Type B pancreatic cell (in vitro differentiated cells): ENCODE data around the gene MBD3L3. TPM values are rescaled to one million over a fixed set of nuclear protein-coding genes. Genes with fewer than 3 reads are reported as not detected.
"Not testable (repeated sequence)": the region's sequence is repeated elsewhere in the genome, so short reads cannot be mapped to it uniquely, and the experiment has no call there.

Experiments used
- DNase-seq: peaks from one replicate; pipeline ENCODE4 v3.0.0; 2021; ENCODE audit warnings: mixed read lengths; ENCODE audit not compliant: unreplicated experiment; ENCODE audit errors: extremely low spot score
- H3K27ac Mint-ChIP-seq: 2 replicates; pipeline ENCODE4 v1.8.0; 2021; ENCODE audit warnings: mild to moderate bottlenecking, mixed read lengths
- H3K27me3 Mint-ChIP-seq: 2 replicates; pipeline ENCODE4 v1.8.0; 2021; ENCODE audit warnings: mixed read lengths
- H3K36me3 Mint-ChIP-seq: 2 replicates; pipeline ENCODE4 v1.8.0; 2021; ENCODE audit warnings: mixed read lengths
- H3K4me1 Mint-ChIP-seq: one replicate; pipeline ENCODE4 v1.8.0; 2021; ENCODE audit warnings: mixed read lengths; ENCODE audit not compliant: unreplicated experiment
- H3K4me3 Mint-ChIP-seq: 2 replicates; pipeline ENCODE4 v1.8.0; 2021; ENCODE audit warnings: mild to moderate bottlenecking, mixed read lengths
- H3K9me3 Mint-ChIP-seq: 2 replicates; pipeline ENCODE4 v1.8.0; 2021; ENCODE audit warnings: mixed read lengths
- CTCF ChIP-seq: fragments of 200-600 bp; sonication (generic); conservative IDR thresholded peaks from 2 replicates; pipeline ENCODE4 v1.5.0; 2021; ENCODE audit warnings: antibody characterized with exemption, mild to moderate bottlenecking
- total RNA-seq: library from RNA; stranded (reverse); gene quantifications from 2 replicates; pipeline ENCODE4 v1.2.1, GENCODE V29; 2021; ENCODE audit warnings: low replicate concordance

Gene MBD3L3
- total RNA-seq, 1 donor from 2014 or later = not detected

- H3K27me3 Mint-ChIP-seq, H3K4me1 Mint-ChIP-seq, DNase-seq, H3K4me3 Mint-ChIP-seq, H3K27ac Mint-ChIP-seq, H3K9me3 Mint-ChIP-seq, H3K36me3 Mint-ChIP-seq: not testable (repeated sequence)
Observed at GRCh38 chr19:7052896-7053295, 5.6 kb downstream of the MBD3L3 start.

- not testable (repeated sequence) for H3K36me3 Mint-ChIP-seq, H3K4me1 Mint-ChIP-seq, H3K27me3 Mint-ChIP-seq, H3K9me3 Mint-ChIP-seq, H3K4me3 Mint-ChIP-seq, DNase-seq, H3K27ac Mint-ChIP-seq
Observed at GRCh38 chr19:7051421-7051820, 7.1 kb downstream of the MBD3L3 start.

DNA sequence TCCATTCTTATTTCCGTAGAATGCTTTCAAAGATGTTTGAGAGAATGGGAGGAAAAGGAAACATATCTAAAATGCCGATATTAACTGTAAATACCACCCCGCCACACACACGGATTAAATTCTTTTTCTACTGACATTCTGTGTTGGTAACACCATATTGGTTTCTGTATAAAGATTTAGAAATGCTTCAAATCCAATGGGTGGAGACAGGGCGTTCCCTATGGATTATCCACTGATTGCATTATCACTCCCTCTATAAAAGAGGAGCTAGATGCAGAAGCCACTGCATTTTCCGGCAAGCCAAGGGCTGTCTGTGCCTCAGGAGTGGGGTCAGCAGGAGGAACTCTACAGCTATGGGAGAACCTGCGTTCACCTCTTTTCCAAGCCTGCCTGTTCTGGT, 9.5 kb downstream of the MBD3L3 start, which contains the start of gene MBD3L2:
MBD3L2 (plus strand) TSS at position 301 of the 400 bp plus-strand sequence; CDS start at position 354, 53 bp downstream.
- H3K9me3 Mint-ChIP-seq, H3K27ac Mint-ChIP-seq, H3K4me1 Mint-ChIP-seq, DNase-seq, H3K27me3 Mint-ChIP-seq, H3K36me3 Mint-ChIP-seq, H3K4me3 Mint-ChIP-seq: not testable (repeated sequence)

- H3K27ac Mint-ChIP-seq, H3K9me3 Mint-ChIP-seq, H3K27me3 Mint-ChIP-seq, H3K4me1 Mint-ChIP-seq, H3K4me3 Mint-ChIP-seq, H3K36me3 Mint-ChIP-seq, DNase-seq: not testable (repeated sequence)
Observed at GRCh38 chr19:7041563-7041962, 16.9 kb downstream of the MBD3L3 start.

- H3K27me3 Mint-ChIP-seq, H3K9me3 Mint-ChIP-seq, H3K4me1 Mint-ChIP-seq: not testable (repeated sequence)
Observed at GRCh38 chr19:7040079-7040478, 18.4 kb downstream of the MBD3L3 start, which contains the start of gene MBD3L4. Gene MBD3L4, minus strand, starts transcription at chr19:7040179. Its CDS starts 35 bp downstream, at chr19:7040144.

GRCh38 chr19:7030278-7030677, 28.2 kb downstream of the MBD3L3 start, which contains the start of gene MBD3L5:
Gene MBD3L5, plus strand, starts transcription at chr19:7030578. Its CDS starts 34 bp downstream, at chr19:7030612.
- not testable (repeated sequence) for H3K4me1 Mint-ChIP-seq, H3K27ac Mint-ChIP-seq, H3K36me3 Mint-ChIP-seq, DNase-seq, H3K27me3 Mint-ChIP-seq, H3K4me3 Mint-ChIP-seq, H3K9me3 Mint-ChIP-seq

More at GRCh38 chr19:7040079-7040478, 18.4 kb downstream of the MBD3L3 start, which contains the start of gene MBD3L4:
- H3K4me3 Mint-ChIP-seq, DNase-seq, H3K27ac Mint-ChIP-seq, H3K36me3 Mint-ChIP-seq: not testable (repeated sequence)

DNA sequence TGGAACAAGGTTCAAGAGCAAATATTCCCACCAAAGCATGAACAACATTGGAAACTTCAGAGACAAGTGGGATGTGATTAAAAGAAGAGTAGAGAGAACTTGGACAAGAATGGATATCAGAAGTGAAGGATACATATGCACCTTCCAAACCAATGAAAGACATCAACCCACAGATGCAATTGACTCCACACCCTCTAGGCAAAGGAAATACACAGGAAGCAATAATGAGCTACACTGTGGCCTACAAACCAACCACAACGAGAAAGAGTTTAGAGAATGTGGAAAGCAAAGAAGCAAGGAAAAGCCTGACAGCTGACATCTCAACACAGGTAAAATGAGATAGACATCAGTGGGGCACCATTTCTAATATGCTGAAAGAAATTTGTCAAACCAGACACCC, 29.7 kb downstream of the MBD3L3 start:
- not testable (repeated sequence) for DNase-seq, H3K27me3 Mint-ChIP-seq, H3K36me3 Mint-ChIP-seq, H3K4me1 Mint-ChIP-seq, H3K27ac Mint-ChIP-seq, H3K4me3 Mint-ChIP-seq, H3K9me3 Mint-ChIP-seq

DNA sequence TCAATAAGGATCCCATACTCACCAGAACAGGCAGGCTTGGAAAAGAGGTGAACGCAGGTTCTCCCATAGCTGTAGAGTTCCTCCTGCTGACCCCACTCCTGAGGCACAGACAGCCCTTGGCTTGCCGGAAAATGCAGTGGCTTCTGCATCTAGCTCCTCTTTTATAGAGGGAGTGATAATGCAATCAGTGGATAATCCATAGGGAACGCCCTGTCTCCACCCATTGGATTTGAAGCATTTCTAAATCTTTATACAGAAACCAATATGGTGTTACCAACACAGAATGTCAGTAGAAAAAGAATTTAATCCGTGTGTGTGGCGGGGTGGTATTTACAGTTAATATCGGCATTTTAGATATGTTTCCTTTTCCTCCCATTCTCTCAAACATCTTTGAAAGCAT, 37.1 kb downstream of the MBD3L3 start, which contains the start of gene MBD3L2B:
MBD3L2B (minus strand) TSS at position 101 of the 400 bp plus-strand sequence; CDS start at position 67, 34 bp downstream.
- H3K4me3 Mint-ChIP-seq, H3K9me3 Mint-ChIP-seq, DNase-seq, H3K36me3 Mint-ChIP-seq, H3K27ac Mint-ChIP-seq, H3K4me1 Mint-ChIP-seq, H3K27me3 Mint-ChIP-seq: not testable (repeated sequence)

DNA sequence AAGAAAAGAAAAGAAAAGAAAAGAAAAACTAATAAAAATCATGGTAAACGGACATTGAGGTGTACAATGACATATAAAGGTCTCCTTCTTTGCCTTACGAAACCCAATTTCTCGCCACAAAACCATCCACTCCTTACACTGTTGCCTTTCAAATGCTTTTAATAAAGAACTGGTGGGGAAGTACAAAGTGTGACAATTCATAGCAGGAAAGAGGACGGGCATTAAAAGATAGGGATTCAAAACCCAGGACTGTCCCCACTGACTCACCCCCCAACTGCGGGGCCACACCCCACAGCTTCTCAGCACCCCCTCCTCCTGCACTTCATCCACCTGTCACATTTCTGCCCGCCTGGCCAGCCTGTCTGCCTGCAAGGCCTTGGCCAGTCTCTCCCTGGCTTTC, 39.6 kb downstream of the MBD3L3 start:
- H3K27me3 Mint-ChIP-seq = no peaks in the 10 kb centered on the region
- TF ChIP-seq CTCF = no peak
- H3K36me3 Mint-ChIP-seq = no peaks in the 10 kb centered on the region
- no peaks in the 10 kb centered on the region for H3K4me1 Mint-ChIP-seq
- no peak overlapping the region for H3K27ac Mint-ChIP-seq
- DNase-seq = no peak
- peaks cover 3% of the 10 kb centered on the region for H3K9me3 Mint-ChIP-seq
- no peak overlapping the region for H3K4me3 Mint-ChIP-seq

DNA sequence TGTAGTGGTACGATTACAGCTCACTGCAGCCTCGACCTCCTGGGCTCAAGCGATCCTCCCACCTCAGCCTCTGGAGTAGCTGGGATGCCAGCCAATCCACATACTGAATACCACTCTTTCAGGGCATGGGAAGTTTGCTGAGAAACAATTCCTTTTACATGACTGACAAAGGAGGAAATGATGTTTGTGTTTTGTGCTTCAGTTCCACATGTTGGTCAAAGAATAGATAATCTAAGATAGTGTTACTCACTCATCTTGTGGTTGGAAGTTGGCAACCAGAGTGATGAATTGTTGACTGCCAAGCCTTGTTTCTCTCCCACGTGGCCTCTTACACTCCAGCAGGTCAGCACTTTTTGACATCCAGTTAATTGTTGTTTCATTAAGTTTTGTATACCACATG, 44.8 kb downstream of the MBD3L3 start:
- Mint-ChIP-seq H3K27me3 (no peaks in the 10 kb centered on the region), H3K9me3 (peaks cover 8% of the 10 kb centered on the region), H3K4me1 (no peaks in the 10 kb centered on the region), H3K36me3 (no peaks in the 10 kb centered on the region), H3K27ac (no peak overlapping the region), H3K4me3 (no peak overlapping the region)
- DNase-seq = no peak
- TF ChIP-seq CTCF = no peak
